IMR-90 (cell line): ENCODE data around the gene FRS3. TPM values are rescaled to one million over a fixed set of nuclear protein-coding genes. Genes with fewer than 3 reads are reported as not detected.

Source experiments
- ATAC-seq: fragments of 200-7000 bp; cut with Tn5 transposase; 2 replicates; pipeline ENCODE4 v1.9.1; 2020; ENCODE audit warnings: low read depth, mild to moderate bottlenecking, moderate library complexity
- BruUV-seq: library from RNA; stranded (reverse); fragments of 400-500 nt; replicated peaks from 2 replicates; lab custom pipeline; 2021; lab: Mats Ljungman, UMichigan
- CTCF ChIA-PET: fragments of 300-600 bp; formaldehyde crosslinking; extraction: SDS; loops from one replicate; lab custom pipeline; 2021; ENCODE audit warnings: antibody characterized with exemption; lab: Yijun Ruan, JAX
- POLR2A ChIA-PET: fragments of 300-600 bp; sonication (Branson Sonifier 250); formaldehyde crosslinking; loops from one replicate; lab custom pipeline; 2022; ENCODE audit warnings: antibody characterized with exemption; ENCODE audit not compliant: unreplicated experiment; lab: Charles Lee
- DNase-seq: peaks from one replicate; pipeline ENCODE4 v3.0.0; 2013
- H2AFZ ChIP-seq: replicated peaks from 2 replicates; pipeline ENCODE3; 2013; ENCODE audit warnings: low read length, mild to moderate bottlenecking; ENCODE audit not compliant: poor library complexity
- H2AK5ac ChIP-seq: 2 replicates; pipeline ENCODE4 v1.6.1; 2013; ENCODE audit warnings: low read depth, low read length, inconsistent platforms
- H2AK9ac ChIP-seq: replicated peaks from 2 replicates; pipeline ENCODE3; 2013; ENCODE audit warnings: mild to moderate bottlenecking, low read depth, low read length, moderate library complexity; ENCODE audit not compliant: poor library complexity
- H2BK120ac ChIP-seq: 2 replicates; pipeline ENCODE4 v1.6.1; 2013; ENCODE audit warnings: low read depth, low read length, inconsistent platforms
- H2BK15ac ChIP-seq: 3 replicates; pipeline ENCODE4 v1.6.1; 2013; ENCODE audit warnings: low read depth, low read length, inconsistent platforms
- H2BK20ac ChIP-seq: 2 replicates; pipeline ENCODE4 v1.6.1; 2013; ENCODE audit warnings: low read depth, mild to moderate bottlenecking, inconsistent platforms, low read length, moderate library complexity
- H2BK5ac ChIP-seq: 2 replicates; pipeline ENCODE4 v1.6.1; 2013; ENCODE audit warnings: mild to moderate bottlenecking, low read depth, low read length, inconsistent platforms; ENCODE audit not compliant: poor library complexity, severe bottlenecking
- H3K14ac ChIP-seq: replicated peaks from 2 replicates; pipeline ENCODE4 v1.6.1; 2013; ENCODE audit warnings: low read depth, low read length, inconsistent platforms
- H3K18ac ChIP-seq: 2 replicates; pipeline ENCODE4 v1.6.1; 2013; ENCODE audit warnings: low read depth, low read length, control low read depth
- H3K23ac ChIP-seq: 2 replicates; pipeline ENCODE4 v1.6.1; 2013; ENCODE audit warnings: low read depth, low read length, inconsistent platforms
- H3K27ac ChIP-seq: 2 replicates; pipeline ENCODE4 v1.5.1; 2013; ENCODE audit warnings: mild to moderate bottlenecking, control low read depth, low read length; ENCODE audit not compliant: insufficient read depth
- H3K27me3 ChIP-seq: 2 replicates; pipeline ENCODE4 v1.6.1; 2013; ENCODE audit warnings: low read length; ENCODE audit not compliant: control insufficient read depth, insufficient read depth
- H3K36me3 ChIP-seq: 2 replicates; pipeline ENCODE4 v1.6.1; 2013; ENCODE audit warnings: low read length, mixed read lengths; ENCODE audit not compliant: control insufficient read depth, insufficient read depth
- H3K4ac ChIP-seq: 2 replicates; pipeline ENCODE4 v1.6.1; 2013; ENCODE audit warnings: low read depth, low read length, inconsistent platforms
- H3K4me1 ChIP-seq: 2 replicates; pipeline ENCODE4 v1.6.1; 2013; ENCODE audit warnings: low read length, mixed read lengths; ENCODE audit not compliant: control insufficient read depth, insufficient read depth
- H3K4me2 ChIP-seq: 2 replicates; pipeline ENCODE4 v1.6.1; 2013; ENCODE audit warnings: low read depth, mild to moderate bottlenecking, control low read depth, low read length, moderate library complexity
- H3K4me3 ChIP-seq: 2 replicates; pipeline ENCODE4 v1.5.1; 2013; ENCODE audit warnings: low read depth, mild to moderate bottlenecking, control low read depth, low read length, moderate library complexity; ENCODE audit not compliant: insufficient read depth
- H3K56ac ChIP-seq: 2 replicates; pipeline ENCODE4 v1.6.1; 2013; ENCODE audit warnings: low read length, inconsistent platforms; ENCODE audit not compliant: insufficient read depth; ENCODE audit errors: extremely low read depth
- H3K79me1 ChIP-seq, 2 experiments: 2 replicates each; pipeline ENCODE4 v1.6.1; 2013; ENCODE audit warnings: low read length in 2 of 2, inconsistent platforms in 1 of 2, low read depth in 1 of 2
- H3K9ac ChIP-seq: 2 replicates; pipeline ENCODE4 v1.6.1; 2013; ENCODE audit warnings: low read depth, low read length, control low read depth
- H3K9me1 ChIP-seq: 2 replicates; pipeline ENCODE4 v1.6.1; 2013; ENCODE audit warnings: low read length, inconsistent platforms; ENCODE audit not compliant: insufficient read depth
- H3K9me3 ChIP-seq: 2 replicates; pipeline ENCODE4 v1.6.1; 2013; ENCODE audit warnings: low read length; ENCODE audit not compliant: control insufficient read depth, insufficient read depth
- H4K20me1 ChIP-seq: 2 replicates; pipeline ENCODE4 v1.6.1; 2013; ENCODE audit warnings: low read length, inconsistent platforms; ENCODE audit not compliant: insufficient read depth
- H4K5ac ChIP-seq: 2 replicates; pipeline ENCODE4 v1.6.1; 2013; ENCODE audit warnings: mild to moderate bottlenecking, low read depth, low read length, control low read depth
- H4K8ac ChIP-seq, 2 experiments: 2 replicates each; pipeline ENCODE4 v1.6.1; 2013; ENCODE audit warnings: low read depth in 2 of 2, low read length in 2 of 2, control low read depth in 1 of 2, inconsistent platforms in 1 of 2
- H4K91ac ChIP-seq: 2 replicates; pipeline ENCODE4 v1.6.1; 2013; ENCODE audit warnings: low read depth, low read length, inconsistent platforms; ENCODE audit not compliant: insufficient read depth
- CTCF ChIP-seq: conservative IDR thresholded peaks from 2 replicates; pipeline ENCODE4 v1.5.1; 2012; ENCODE audit warnings: mild to moderate bottlenecking, low read depth, low read length, improper control_type of control experiment
- RCOR1 ChIP-seq: IDR thresholded peaks from 2 replicates; pipeline ENCODE4 v1.6.1; 2012; ENCODE audit warnings: mild to moderate bottlenecking, low read length, improper control_type of control experiment; ENCODE audit not compliant: insufficient replicate concordance
- WGBS, 2 experiments: methylation state at CpG; one replicate each; pipeline versions ENCODE4 v1.1.5 to v1.1.7; 2013; ENCODE audit warnings: missing lambda C conversion rate in 2 of 2; ENCODE audit not compliant: insufficient read length in 1 of 2; ENCODE audit errors: extremely low coverage in 2 of 2; 5-methylcytosine and 5-hydroxymethylcytosine counted together
- dilution Hi-C: fragments of 300-500 bp; cut with HindIII; formaldehyde crosslinking; loops from one replicate; pipeline ENCODE4 v1.14.3; 2018; ENCODE audit warnings: low sequenced_read_pairs; ENCODE audit not compliant: unreplicated experiment
- in situ Hi-C: fragments of 300-500 bp; cut with MboI; formaldehyde crosslinking; loops from 3 replicates; pipeline ENCODE4 v1.14.3; 2019; ENCODE audit warnings: low sequenced_read_pairs, inconsistent platforms, mixed read lengths
- intact Hi-C: fragments of 100-400 bp; cut with micrococcal nuclease; formaldehyde crosslinking; loops from 2 replicates; pipeline ENCODE4 v1.10.0; 2022
- polyA plus RNA-seq, 3 experiments: library from polyadenylated mRNA; depleted of rRNA; stranded (reverse); fragments of >200 nt; gene quantifications; 2 replicates each; pipeline ENCODE4 v1.2.3, GENCODE V29; 2012; ENCODE audit warnings: low replicate concordance in 1 of 3
- total RNA-seq: library from RNA; depleted of rRNA; stranded (reverse); fragments of >200 nt; gene quantifications from 2 replicates; pipeline ENCODE4 v1.2.3, GENCODE V29; 2012

FRS3 gene
- total and polyA plus RNA-seq, 2 of the 4 experiments (the other 2 are of a cell fraction) = 0.54 to 3.8 TPM

GRCh38 chr6:41826343-41827022 lies 46.8 kb upstream of the FRS3 start:
- in situ Hi-C loops (no loop called here), intact Hi-C loops (no loop called here), dilution Hi-C loops (no loop called here)
- no peak overlapping the region for H3K4me2 ChIP-seq
- no peaks in the 10 kb centered on the region for H3K27me3 ChIP-seq
- no peak overlapping the region for H2AK9ac ChIP-seq
- H2BK120ac ChIP-seq = no peak overlapping the region
- POLR2A ChIA-PET = no interaction called here
- H2BK20ac ChIP-seq = no peak overlapping the region
- no peak overlapping the region for H2BK5ac ChIP-seq
- CTCF ChIA-PET = interaction anchor here (1.2 kb wide), 1 partner anchor 218 kb away, joined by 3 read pairs; no protein-coding TSS in a partner anchor
- ATAC-seq (no peak), DNase-seq (no peak)
- no peak overlapping the region for H3K18ac ChIP-seq
- no peak overlapping the region for H4K5ac ChIP-seq
- H2AFZ ChIP-seq = no peak overlapping the region
- no peak overlapping the region for H3K23ac ChIP-seq
- H3K9me3 ChIP-seq = no peaks in the 10 kb centered on the region
- H4K91ac ChIP-seq = no peak overlapping the region
- H3K79me1 ChIP-seq = no peaks in the 10 kb centered on the region
- H3K27ac ChIP-seq = no peak overlapping the region
- no peaks in the 10 kb centered on the region for H4K20me1 ChIP-seq
- H3K14ac ChIP-seq = no peak overlapping the region
- no TSS peak for BruUV-seq
- no peak overlapping the region for H2AK5ac ChIP-seq
- no peak overlapping the region for H3K56ac ChIP-seq
- no peak overlapping the region for H2BK15ac ChIP-seq
- H3K4me3 ChIP-seq = no peak overlapping the region
- no peaks in the 10 kb centered on the region for H3K9me1 ChIP-seq
- WGBS, 2 experiments = no CpG with 5 or more reads among the region's 2 CpGs
- no peak overlapping the region for H4K8ac ChIP-seq
- TF ChIP-seq CTCF = no peak
- no peak for TF ChIP-seq RCOR1
- no peaks in the 10 kb centered on the region for H3K36me3 ChIP-seq
- H3K4ac ChIP-seq = no peak overlapping the region
- no peaks in the 10 kb centered on the region for H3K4me1 ChIP-seq
- no peak overlapping the region for H3K9ac ChIP-seq
